GM21381 (cell line): ENCODE data around the gene CMTM3.
"Not testable (repeated sequence)": the region's sequence is repeated elsewhere in the genome, so short reads cannot be mapped to it uniquely, and the experiment has no call there.

Experiments used
- ATAC-seq: cut with Tn5 transposase; IDR thresholded peaks from one replicate; pipeline ENCODE4 v1.9.1; 2021; ENCODE audit warnings: mild to moderate bottlenecking, moderate library complexity; ENCODE audit not compliant: unreplicated experiment

Gene CMTM3

GRCh38 chr16:66581246-66581952 is 23.1 kb upstream of the CMTM3 start:
- ATAC-seq: no peak

DNA sequence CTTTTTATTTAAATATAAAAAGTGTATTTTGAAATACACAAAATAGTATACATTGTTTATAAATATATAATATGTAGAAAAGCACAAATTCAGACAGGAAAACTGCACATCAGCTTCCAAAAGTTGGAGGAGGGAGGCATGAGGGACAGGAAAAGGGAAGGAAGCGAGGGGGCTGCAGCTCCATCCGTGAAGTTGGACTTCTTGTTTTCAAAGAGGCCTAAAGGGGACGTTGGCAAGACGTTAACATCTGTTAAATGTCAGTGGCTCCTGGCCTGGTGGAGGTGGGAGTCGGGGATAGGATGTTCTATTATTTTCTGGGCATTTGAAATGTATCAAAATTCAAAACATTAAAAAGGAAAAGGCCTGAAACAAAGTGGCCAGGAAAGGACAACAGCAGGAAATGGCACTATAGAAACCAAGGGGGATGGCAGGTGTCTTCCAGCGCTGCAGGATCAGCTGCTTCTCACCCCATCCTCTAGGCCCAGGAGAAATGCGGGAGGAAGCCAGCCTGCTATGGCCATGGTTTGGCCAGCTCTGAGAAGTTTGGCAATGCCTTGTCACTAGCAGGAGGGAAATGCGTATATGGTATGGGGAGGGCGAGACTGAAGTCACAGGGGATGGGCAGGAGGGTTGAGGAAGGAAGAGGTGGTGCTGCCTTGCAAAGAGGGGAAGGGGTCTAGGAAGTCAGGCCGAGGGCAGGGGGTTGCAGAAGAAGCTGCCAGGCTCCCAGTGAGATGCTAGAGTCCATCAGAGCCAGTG is 18.8 kb upstream of the CMTM3 start:
- ATAC-seq: no peak

GRCh38 chr16:66587881-66588600 is 16.5 kb upstream of the CMTM3 start:
- no peak for ATAC-seq

GRCh38 chr16:66588981-66589713 is 15.4 kb upstream of the CMTM3 start:
- ATAC-seq: peak; percentile 77

DNA sequence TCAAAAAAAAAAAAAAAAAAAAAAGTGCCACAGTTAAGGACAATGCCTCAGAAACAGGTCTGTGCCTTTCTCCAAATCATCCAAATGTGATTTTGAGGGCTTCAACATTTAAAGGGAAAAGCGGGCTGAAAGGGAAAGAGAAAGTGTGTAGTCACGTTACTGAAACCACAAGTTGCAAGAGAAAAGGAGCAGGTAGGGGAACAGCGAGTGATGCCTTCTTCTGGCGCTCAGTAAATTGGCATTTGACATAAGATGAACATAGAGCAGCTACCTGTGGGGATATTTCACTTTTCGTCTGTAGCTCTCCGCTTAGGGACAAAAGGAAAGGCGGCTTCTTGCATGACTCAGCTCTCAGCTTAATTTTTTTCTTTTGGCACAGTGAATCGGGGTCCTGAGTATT is 14.2 kb upstream of the CMTM3 start:
- no peak for ATAC-seq

- ATAC-seq: no peak
These were observed 13.5 kb upstream of the CMTM3 start for GRCh38 chr16:66591018-66591417.

GRCh38 chr16:66592241-66592640 is 12.3 kb upstream of the CMTM3 start:
- no peak for ATAC-seq

DNA sequence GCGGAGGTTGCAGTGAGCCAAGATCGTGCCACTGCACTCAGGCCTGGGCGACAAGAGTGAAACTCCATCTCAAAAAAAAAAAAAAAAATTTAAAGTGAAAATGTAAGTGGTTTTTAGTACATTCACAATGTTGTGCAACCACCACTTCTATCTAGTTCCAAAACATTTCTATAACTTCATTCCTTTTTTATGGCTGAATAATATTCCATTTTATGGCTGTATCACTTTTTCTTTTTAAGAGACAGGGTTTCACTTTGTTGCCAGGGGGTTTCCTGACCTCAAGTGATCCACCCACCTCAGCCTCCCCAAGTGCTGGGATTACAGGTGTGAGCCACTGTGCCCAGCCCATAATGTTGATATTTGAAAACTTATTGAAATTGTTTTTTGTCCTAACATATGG is 11.7 kb upstream of the CMTM3 start:
- no peak for ATAC-seq

DNA sequence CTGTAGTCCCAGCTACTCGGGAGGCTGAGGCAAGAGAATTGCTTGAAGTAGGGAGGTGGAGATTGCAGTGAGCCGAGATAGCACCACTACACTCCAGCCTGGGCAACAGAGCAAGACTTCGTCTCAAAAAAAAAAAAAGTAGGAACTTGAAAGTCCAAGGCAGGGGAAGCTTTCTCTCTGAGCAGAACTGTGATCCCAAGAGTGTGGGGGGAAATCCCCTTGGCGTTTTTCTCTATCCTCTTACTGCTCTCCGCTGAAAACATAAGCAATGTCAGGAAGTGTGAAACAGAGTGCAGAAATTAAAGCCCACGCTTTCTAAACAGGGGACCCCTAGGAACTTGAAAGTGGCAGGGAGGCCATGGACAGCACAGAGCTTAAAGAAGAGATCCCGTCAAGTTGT is 9.8 kb upstream of the CMTM3 start:
- no peak for ATAC-seq

- ATAC-seq: not testable (repeated sequence)
These were observed 7.9 kb upstream of the CMTM3 start for GRCh38 chr16:66596559-66596958.

- ATAC-seq: no peak
These were observed 7.3 kb upstream of the CMTM3 start for GRCh38 chr16:66596986-66597848.

DNA sequence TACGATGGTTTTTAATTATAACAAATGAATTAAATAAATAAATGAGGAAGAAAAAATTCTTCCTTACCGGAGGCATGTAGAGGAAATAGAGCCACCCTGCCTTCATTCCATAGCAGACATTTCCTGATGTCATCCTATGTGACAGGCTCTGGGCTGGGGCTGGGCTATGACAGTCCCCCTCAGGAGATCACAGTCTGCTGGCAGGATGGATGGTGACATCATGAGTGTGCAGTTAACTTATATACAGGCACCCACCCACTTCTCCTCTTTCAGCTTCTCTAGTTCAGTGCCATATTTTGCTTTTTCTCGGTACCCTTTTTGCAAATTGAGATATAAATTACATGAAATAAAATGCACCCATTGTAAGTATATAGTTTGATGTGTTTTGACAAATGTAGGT is 6.4 kb upstream of the CMTM3 start:
- no peak for ATAC-seq

- no peak for ATAC-seq
These were observed 4.8 kb upstream of the CMTM3 start for GRCh38 chr16:66599726-66600125.

GRCh38 chr16:66600477-66600876 is 4.0 kb upstream of the CMTM3 start:
- no peak for ATAC-seq

DNA sequence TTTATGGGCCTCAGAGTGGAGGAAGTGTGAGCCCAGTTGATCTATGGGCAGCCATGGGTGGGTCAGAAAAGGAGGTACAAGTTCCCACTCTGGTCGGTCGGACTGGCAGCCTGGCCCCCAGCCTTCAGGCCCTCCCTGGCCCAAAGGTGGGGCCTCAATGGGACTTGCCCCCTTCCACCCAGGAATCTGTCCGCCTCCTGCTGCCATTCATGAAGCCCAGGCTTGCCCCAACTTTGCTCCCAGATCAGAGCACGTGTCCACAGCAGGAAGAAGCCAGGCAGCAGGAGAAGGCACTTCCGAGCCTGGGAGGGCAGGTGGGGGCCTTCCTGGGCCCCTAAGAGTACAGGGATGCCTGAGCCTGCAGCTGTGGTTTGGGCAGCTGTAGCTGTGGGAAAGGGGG is 3.0 kb upstream of the CMTM3 start:
- ATAC-seq: no peak

DNA sequence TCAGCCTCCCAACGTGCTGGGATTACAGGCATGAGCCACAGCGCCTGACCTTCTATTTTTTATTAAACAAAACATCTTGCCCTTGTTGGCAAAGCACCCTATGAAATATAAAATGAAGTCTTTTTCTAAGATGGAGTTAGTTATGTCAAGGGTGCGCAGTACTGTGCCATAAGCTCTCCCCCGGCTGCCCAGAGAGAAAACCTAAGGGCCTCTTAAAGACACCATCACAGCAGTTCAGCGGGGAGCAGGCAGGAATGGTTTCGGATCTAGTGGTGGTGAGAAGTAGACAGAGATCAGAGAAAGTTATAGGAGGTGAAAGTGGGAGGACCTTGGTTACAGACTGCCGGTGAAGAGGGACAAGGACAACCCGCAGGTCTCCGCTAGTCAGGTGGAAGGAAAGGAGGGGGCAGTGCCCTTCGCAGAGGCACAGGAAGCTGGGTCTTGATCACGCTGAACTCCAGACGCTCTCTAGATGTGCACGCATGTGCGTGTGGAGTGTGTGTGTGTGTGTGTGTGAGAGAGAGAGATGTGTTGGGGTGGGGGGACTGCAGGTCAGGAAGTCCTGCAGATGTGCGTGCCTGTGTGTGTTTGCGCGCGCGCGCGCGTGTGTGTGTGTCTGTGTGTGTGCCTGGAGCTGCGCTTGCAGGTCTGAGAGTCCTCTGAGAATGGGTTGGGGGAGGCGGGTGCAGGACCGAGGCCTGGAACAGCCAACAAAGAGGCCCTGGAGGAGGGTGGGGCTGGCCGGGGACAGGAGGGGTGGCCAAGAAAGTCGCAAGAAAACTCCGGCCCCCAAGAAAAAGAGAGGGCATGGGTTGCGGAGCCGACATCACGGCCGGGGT is 748 bp upstream of the CMTM3 start:
- no peak for ATAC-seq

DNA sequence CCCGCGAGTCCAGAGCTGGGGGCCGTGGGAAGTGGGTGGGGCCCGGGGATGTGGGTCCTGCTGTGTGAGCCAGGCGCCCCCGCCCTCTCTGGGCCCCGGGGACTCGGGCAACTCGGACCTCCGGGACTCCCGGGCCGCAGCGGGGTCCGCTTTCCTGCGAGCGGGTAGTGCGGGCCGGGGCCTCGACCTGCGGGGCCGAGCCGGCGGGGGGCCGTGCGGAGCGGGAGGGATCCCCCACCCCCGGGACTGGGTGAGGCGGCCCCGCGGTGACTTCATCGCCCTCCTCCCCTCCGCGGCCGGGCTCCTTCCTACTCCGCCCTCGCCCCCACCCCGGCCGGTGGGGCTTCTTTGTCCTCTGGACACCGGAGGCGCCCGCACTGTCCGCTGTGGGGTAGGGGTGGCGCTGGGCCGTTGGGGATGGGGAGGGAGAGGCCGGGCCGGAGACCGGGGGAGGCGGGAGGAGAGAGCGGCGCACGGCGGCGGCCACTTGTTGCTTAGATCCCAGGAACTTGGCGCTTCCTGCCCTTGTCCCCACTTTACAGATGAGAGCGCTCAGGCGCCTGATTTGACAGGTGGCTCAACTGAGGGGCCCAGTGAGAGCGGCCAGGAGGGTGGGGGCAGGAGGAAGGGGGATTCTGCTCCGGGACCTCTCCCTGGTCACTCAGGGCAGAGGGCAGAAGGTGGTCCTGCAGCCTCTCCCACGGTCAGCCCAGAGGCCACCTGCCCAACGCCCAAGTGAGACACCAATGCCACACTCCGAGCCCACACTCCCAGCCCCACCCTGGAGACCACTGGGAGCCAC is 874 bp downstream of the CMTM3 start:
- no peak for ATAC-seq

DNA sequence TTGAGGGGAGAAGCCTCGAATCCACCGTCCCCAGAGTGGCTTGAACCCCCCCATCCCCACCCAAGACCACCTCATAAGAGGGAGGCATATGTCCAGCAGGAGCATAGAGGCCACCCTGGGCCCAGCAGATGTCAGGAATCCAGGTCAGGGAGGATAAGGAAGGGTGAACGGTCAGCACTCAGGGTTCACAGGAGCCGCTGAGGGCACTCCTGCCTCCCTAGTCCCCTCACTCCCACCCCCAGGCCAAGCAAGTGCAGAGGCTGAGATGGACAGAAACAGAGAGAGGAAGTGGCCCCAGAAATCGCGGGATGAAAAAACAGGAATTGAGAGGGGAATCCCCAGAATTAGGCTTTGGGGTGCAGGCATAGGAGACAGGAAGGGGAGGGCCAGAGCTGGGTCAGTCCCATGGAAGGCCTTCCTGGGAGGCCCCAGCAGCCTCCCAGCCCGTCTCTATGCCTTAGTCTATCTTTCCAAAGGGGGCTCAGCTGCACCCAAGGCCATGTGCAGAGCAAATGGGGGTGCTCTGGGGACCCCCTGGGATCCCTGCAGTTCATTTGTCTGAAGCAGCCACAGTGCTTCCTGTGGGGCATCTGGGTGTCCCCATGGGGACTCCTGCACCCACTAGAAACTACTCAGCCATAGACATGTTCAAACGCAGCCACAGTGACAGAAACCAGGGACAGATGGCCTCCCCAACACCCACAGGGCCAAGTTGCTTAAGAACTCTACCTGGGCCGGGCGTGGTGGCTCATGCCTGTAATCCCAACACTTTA is 1.7 kb downstream of the CMTM3 start:
- peak; percentile 56 for ATAC-seq
